KMS-11 (cell line): ENCODE measurements around the gene KCNQ2.

Source experiments
- H2AFZ ChIP-seq: fragments of 200-600 bp; sonication (generic); 2 replicates; pipeline ENCODE4 v1.6.1; 2016; ENCODE audit warnings: antibody characterized with exemption, mixed run types, low read depth
- H3K27ac ChIP-seq: fragments of 200-600 bp; sonication (generic); 2 replicates; pipeline ENCODE4 v1.6.1; 2016; ENCODE audit warnings: mild to moderate bottlenecking, mixed run types
- H3K27me3 ChIP-seq: fragments of 200-600 bp; sonication (generic); 2 replicates; pipeline ENCODE4 v1.6.1; 2017; ENCODE audit warnings: mild to moderate bottlenecking, low read depth, mixed run types, moderate library complexity; ENCODE audit not compliant: insufficient read depth
- H3K36me3 ChIP-seq: fragments of 200-600 bp; sonication (generic); 2 replicates; pipeline ENCODE4 v1.6.1; 2017; ENCODE audit warnings: mild to moderate bottlenecking, mixed run types; ENCODE audit not compliant: insufficient read depth
- H3K4me1 ChIP-seq: fragments of 200-600 bp; sonication (generic); 2 replicates; pipeline ENCODE4 v1.6.1; 2016; ENCODE audit warnings: mild to moderate bottlenecking, low read depth, mixed run types; ENCODE audit not compliant: poor library complexity, severe bottlenecking
- H3K4me2 ChIP-seq: fragments of 200-600 bp; sonication (generic); 2 replicates; pipeline ENCODE4 v1.7.0; 2016; ENCODE audit warnings: mild to moderate bottlenecking, mixed run types
- H3K4me3 ChIP-seq: fragments of 200-600 bp; sonication (generic); IDR thresholded peaks from 2 replicates; pipeline ENCODE4 v1.6.1; 2017; ENCODE audit warnings: low read depth, low read length, mixed read lengths; ENCODE audit not compliant: insufficient read depth
- H3K79me2 ChIP-seq: fragments of 200-600 bp; sonication (generic); 2 replicates; pipeline ENCODE4 v1.6.1; 2016; ENCODE audit warnings: low read depth, mixed run types; ENCODE audit not compliant: insufficient read depth
- H3K9ac ChIP-seq: fragments of 200-600 bp; sonication (generic); 2 replicates; pipeline ENCODE4 v1.6.1; 2016; ENCODE audit warnings: mild to moderate bottlenecking, mixed run types
- H4K20me1 ChIP-seq: fragments of 200-600 bp; sonication (generic); 2 replicates; pipeline ENCODE4 v1.6.1; 2016; ENCODE audit warnings: mild to moderate bottlenecking, mixed run types; ENCODE audit not compliant: insufficient read depth
- CTCF ChIP-seq: fragments of 200-600 bp; sonication (generic); conservative IDR thresholded peaks from 2 replicates; pipeline ENCODE4 v1.6.1; 2017; ENCODE audit warnings: low read depth, mild to moderate bottlenecking, antibody characterized with exemption, low read length, moderate library complexity, mixed read lengths

The KCNQ2 gene

GRCh38 chr20:63359164-63359934, 113.1 kb downstream of the KCNQ2 start:
- Histone ChIP-seq H3K79me2 (no peaks in the 10 kb centered on the region), H3K27me3 (peaks cover 60% of the 10 kb centered on the region), H2AFZ (no peak overlapping the region)

GRCh38 chr20:63357921-63358905, 114.2 kb downstream of the KCNQ2 start:
- no peak for TF ChIP-seq CTCF
- Histone ChIP-seq H3K4me1 (no peaks in the 10 kb centered on the region), H2AFZ (no peak overlapping the region), H3K9ac (no peak overlapping the region), H4K20me1 (no peaks in the 10 kb centered on the region), H3K4me3 (no peak overlapping the region), H3K4me2 (no peak overlapping the region), H3K27me3 (peaks cover 48% of the 10 kb centered on the region), H3K36me3 (no peaks in the 10 kb centered on the region), H3K27ac (no peak overlapping the region), H3K79me2 (no peaks in the 10 kb centered on the region)

More at GRCh38 chr20:63359164-63359934, 113.1 kb downstream of the KCNQ2 start:
- Histone ChIP-seq H4K20me1 (no peaks in the 10 kb centered on the region), H3K4me2 (no peak overlapping the region), H3K9ac (no peak overlapping the region), H3K4me3 (no peak overlapping the region), H3K36me3 (no peaks in the 10 kb centered on the region), H3K27ac (no peak overlapping the region), H3K4me1 (no peaks in the 10 kb centered on the region)
- no peak for TF ChIP-seq CTCF

GRCh38 chr20:63356931-63357879, 115.2 kb downstream of the KCNQ2 start:
- no peak overlapping the region for H2AFZ ChIP-seq
- no peaks in the 10 kb centered on the region for H3K36me3 ChIP-seq
- no peak overlapping the region for H3K27ac ChIP-seq
- H3K79me2 ChIP-seq = no peaks in the 10 kb centered on the region
- no peaks in the 10 kb centered on the region for H3K4me1 ChIP-seq
- H3K9ac ChIP-seq = no peak overlapping the region
- peaks cover 41% of the 10 kb centered on the region for H3K27me3 ChIP-seq
- H3K4me3 ChIP-seq = no peak overlapping the region
- no peak for TF ChIP-seq CTCF
- no peaks in the 10 kb centered on the region for H4K20me1 ChIP-seq
- H3K4me2 ChIP-seq = no peak overlapping the region

GRCh38 chr20:63356511-63356910, 115.9 kb downstream of the KCNQ2 start:
- no peak for TF ChIP-seq CTCF
- H3K4me2 ChIP-seq = no peak overlapping the region
- H3K9ac ChIP-seq = no peak overlapping the region
- H3K4me3 ChIP-seq = no peak overlapping the region
- H2AFZ ChIP-seq = no peak overlapping the region
- H3K36me3 ChIP-seq = no peaks in the 10 kb centered on the region
- H3K79me2 ChIP-seq = no peaks in the 10 kb centered on the region
- no peaks in the 10 kb centered on the region for H4K20me1 ChIP-seq
- no peak overlapping the region for H3K27ac ChIP-seq
- H3K27me3 ChIP-seq = peaks cover 38% of the 10 kb centered on the region
- H3K4me1 ChIP-seq = no peaks in the 10 kb centered on the region
